IMR-90 (cell line): ENCODE data around the gene BYSL.
A peak's percentile ranks its signal among the peaks of the same experiment; 100 is the strongest.

ENCODE experiments used
- CEBPB ChIP-seq: IDR thresholded peaks from 2 replicates; pipeline ENCODE4 v1.6.1; 2012; ENCODE audit warnings: low read depth, low read length, improper control_type of control experiment
- CTCF ChIP-seq: conservative IDR thresholded peaks from 2 replicates; pipeline ENCODE4 v1.5.1; 2012; ENCODE audit warnings: mild to moderate bottlenecking, low read depth, low read length, improper control_type of control experiment
- FOS ChIP-seq: fragments of 150-350 bp; IDR thresholded peaks from 2 replicates; pipeline ENCODE4 v1.6.1; 2016; ENCODE audit warnings: low read depth, low read length
- MAFK ChIP-seq: IDR thresholded peaks from 2 replicates; pipeline ENCODE4 v1.6.1; 2012; ENCODE audit warnings: low read depth, low read length, improper control_type of control experiment
- MAZ ChIP-seq: IDR thresholded peaks from 2 replicates; pipeline ENCODE4 v1.6.1; 2012; ENCODE audit warnings: low read depth, mild to moderate bottlenecking, low read length, improper control_type of control experiment, moderate library complexity, borderline replicate concordance
- NFE2L2 ChIP-seq: fragments of 150-350 bp; IDR thresholded peaks from 2 replicates; pipeline ENCODE4 v1.6.1; 2016; ENCODE audit warnings: low read depth, mild to moderate bottlenecking, low read length
- POLR2A ChIP-seq: IDR thresholded peaks from 2 replicates; pipeline ENCODE4 v1.6.1; 2012; ENCODE audit warnings: mild to moderate bottlenecking, low read depth, low read length
- RAD21 ChIP-seq: IDR thresholded peaks from 2 replicates; pipeline ENCODE4 v1.6.1; 2012; ENCODE audit warnings: low read length, improper control_type of control experiment
- RCOR1 ChIP-seq: IDR thresholded peaks from 2 replicates; pipeline ENCODE4 v1.6.1; 2012; ENCODE audit warnings: mild to moderate bottlenecking, low read length, improper control_type of control experiment; ENCODE audit not compliant: insufficient replicate concordance
- SMC3 ChIP-seq: fragments of 150-350 bp; IDR thresholded peaks from 2 replicates; pipeline ENCODE4 v1.6.1; 2016; ENCODE audit warnings: low read depth, mild to moderate bottlenecking, antibody characterized with exemption, low read length, moderate library complexity

- TF ChIP-seq CTCF (peak; percentile 29; the same call in 1 of the 2 replicates), MAFK (no peak), SMC3 (peak; percentile 32; the same call in 1 of the 2 replicates), RAD21 (peak; percentile 41), CEBPB (no peak), MAZ (no peak), NFE2L2 (no peak), POLR2A (no peak), RCOR1 (no peak), FOS (no peak)
Observed at GRCh38 chr6:41901882-41902519, 19.3 kb upstream of the BYSL start.
